ENCODE data around the gene CAMTA1.
"Not testable (repeated sequence)": the region's sequence is repeated elsewhere in the genome, so short reads cannot be mapped to it uniquely, and the experiment has no call there.

The CAMTA1 gene

GRCh38 chr1:7376676-7377075 lies 591.4 kb downstream of the CAMTA1 start:
- TF ChIP-seq CTCF (IDR thresholded peaks at IDR 0.05; ENCODE audit: borderline replicate concordance, insufficient read depth, low read depth, low read length): no peak
- no peak overlapping the region for H3K4me3 ChIP-seq (ENCODE audit: low read depth, low read length)

GRCh38 chr1:7378346-7379130 lies 593.3 kb downstream of the CAMTA1 start:
- no peak for TF ChIP-seq CTCF (IDR thresholded peaks at IDR 0.05; ENCODE audit: borderline replicate concordance, insufficient read depth, low read depth, low read length)
- no peak overlapping the region for H3K4me3 ChIP-seq (ENCODE audit: low read depth, low read length)

GRCh38 chr1:7379441-7379971 lies 594.3 kb downstream of the CAMTA1 start:
- TF ChIP-seq CTCF (IDR thresholded peaks at IDR 0.05; ENCODE audit: borderline replicate concordance, insufficient read depth, low read depth, low read length): no peak
- H3K4me3 ChIP-seq (ENCODE audit: low read depth, low read length): no peak overlapping the region

- H3K4me3 ChIP-seq (ENCODE audit: low read depth, low read length): not testable (repeated sequence)
Measured at GRCh38 chr1:7380068-7380467, 594.8 kb downstream of the CAMTA1 start.

GRCh38 chr1:7380712-7381111 lies 595.5 kb downstream of the CAMTA1 start:
- H3K4me3 ChIP-seq (ENCODE audit: low read depth, low read length): no peak overlapping the region
- TF ChIP-seq CTCF (IDR thresholded peaks at IDR 0.05; ENCODE audit: borderline replicate concordance, insufficient read depth, low read depth, low read length): no peak

- H3K4me3 ChIP-seq (ENCODE audit: low read depth, low read length): not testable (repeated sequence)
Measured at GRCh38 chr1:7381729-7382128, 596.5 kb downstream of the CAMTA1 start.

GRCh38 chr1:7382971-7383370 lies 597.7 kb downstream of the CAMTA1 start:
- H3K4me3 ChIP-seq (ENCODE audit: low read depth, low read length): no peak overlapping the region
- no peak for TF ChIP-seq CTCF (IDR thresholded peaks at IDR 0.05; ENCODE audit: borderline replicate concordance, insufficient read depth, low read depth, low read length)

GRCh38 chr1:7383671-7384520 lies 598.6 kb downstream of the CAMTA1 start:
- H3K4me3 ChIP-seq (ENCODE audit: low read depth, low read length): no peak overlapping the region
- TF ChIP-seq CTCF (IDR thresholded peaks at IDR 0.05; ENCODE audit: borderline replicate concordance, insufficient read depth, low read depth, low read length): no peak
